Subcutaneous abdominal adipose tissue (tissue), 5 donors: ENCODE results near the gene NCK2.

ENCODE experiments used
- H3K27ac ChIP-seq: one replicate; pipeline ENCODE4 v1.7.0; 2013; ENCODE audit warnings: low read depth, mild to moderate bottlenecking, inconsistent platforms, low read length, moderate library complexity
- H3K27me3 ChIP-seq, 5 donors: one replicate each; pipeline ENCODE4 v1.7.0; 2013; ENCODE audit warnings: low read length in 5 of 5, inconsistent platforms in 1 of 5; ENCODE audit not compliant: control insufficient read depth in 5 of 5, insufficient read depth in 4 of 5
- H3K36me3 ChIP-seq, 5 donors: one replicate each; pipeline ENCODE4 v1.7.0; 2013; ENCODE audit warnings: low read length in 5 of 5; ENCODE audit not compliant: control insufficient read depth in 5 of 5, insufficient read depth in 5 of 5
- H3K4me1 ChIP-seq, 5 donors: one replicate each; pipeline ENCODE4 v1.7.0; 2013; ENCODE audit warnings: low read length in 5 of 5, mild to moderate bottlenecking in 3 of 5, moderate library complexity in 1 of 5; ENCODE audit not compliant: control insufficient read depth in 5 of 5, insufficient read depth in 5 of 5
- H3K4me3 ChIP-seq, 5 donors: one replicate each; pipeline ENCODE4 v1.7.0; 2013; ENCODE audit warnings: low read length in 5 of 5, low read depth in 1 of 5
- H3K9ac ChIP-seq, 5 donors: one replicate each; pipeline ENCODE4 v1.7.0; 2013; ENCODE audit warnings: low read length in 5 of 5, mild to moderate bottlenecking in 4 of 5, moderate library complexity in 3 of 5
- H3K9me3 ChIP-seq, 5 donors: one replicate each; pipeline ENCODE4 v1.7.0; 2013; ENCODE audit warnings: low read length in 5 of 5; ENCODE audit not compliant: control insufficient read depth in 5 of 5
- donor health status: healthy.
- donor health status: healthy.
- donor health status: healthy.
- donor health status: healthy.
- donor health status: healthy.

NCK2 gene

GRCh38 chr2:105746177-105747080 is 1.7 kb downstream of the NCK2 start:
- peak overlapping the region; percentile 10 for H3K27ac ChIP-seq
- H3K9ac ChIP-seq: peak overlapping the region in 4 of 5 donors; percentile 75 to 83 (median 77)
- no peaks in the 10 kb centered on the region for H3K27me3 ChIP-seq

DNA sequence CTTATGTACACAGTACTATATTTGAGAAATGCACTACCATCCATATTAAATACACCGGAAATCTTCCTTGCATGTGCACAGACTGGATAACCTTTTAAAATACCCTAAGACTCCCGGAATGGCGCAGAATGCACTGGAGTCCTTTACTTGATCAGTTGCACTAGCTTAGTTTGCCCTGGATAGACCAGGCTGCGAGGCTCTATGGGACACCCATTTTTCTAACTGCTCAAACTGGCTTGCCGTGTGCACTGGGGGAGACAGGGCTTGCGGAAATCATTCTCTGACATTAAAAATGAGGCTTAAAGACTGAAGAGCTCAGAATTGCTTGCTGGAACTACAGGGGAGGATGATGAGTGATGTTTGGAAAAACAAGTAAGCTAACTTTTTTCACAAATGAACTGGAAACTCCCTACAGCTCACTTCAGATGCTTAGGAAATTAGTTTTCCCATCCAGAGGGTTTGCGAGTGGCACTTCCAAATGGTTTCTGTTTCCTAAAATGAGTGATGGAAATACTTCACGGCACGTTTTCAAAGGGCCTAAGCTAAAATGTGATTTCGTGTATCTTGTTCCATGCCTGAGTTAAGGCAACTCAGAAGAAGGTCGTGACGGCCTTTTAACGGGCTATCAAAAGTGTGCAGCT is 2.7 kb downstream of the NCK2 start:
- Histone ChIP-seq H3K36me3 (no peaks in the 10 kb centered on the region), H3K27ac (no peak overlapping the region), H3K27me3 (no peaks in the 10 kb centered on the region), H3K4me3 (peak overlapping the region in 2 of 5 donors; percentile 79 to 83), H3K9ac (peak overlapping the region in 1 of 5 donors; percentile 21), H3K9me3 (no peaks in the 10 kb centered on the region), H3K4me1 (peaks cover 2 to 56% (median 42%) of the 10 kb centered on the region in 5 donors)

More at GRCh38 chr2:105746177-105747080, 1.7 kb downstream of the NCK2 start:
- H3K4me1 ChIP-seq: peaks cover 2 to 56% (median 42%) of the 10 kb centered on the region in 5 donors
- H3K36me3 ChIP-seq: no peaks in the 10 kb centered on the region
- peak overlapping the region; percentile 78 to 84 (median 83) for H3K4me3 ChIP-seq
- no peaks in the 10 kb centered on the region for H3K9me3 ChIP-seq

DNA sequence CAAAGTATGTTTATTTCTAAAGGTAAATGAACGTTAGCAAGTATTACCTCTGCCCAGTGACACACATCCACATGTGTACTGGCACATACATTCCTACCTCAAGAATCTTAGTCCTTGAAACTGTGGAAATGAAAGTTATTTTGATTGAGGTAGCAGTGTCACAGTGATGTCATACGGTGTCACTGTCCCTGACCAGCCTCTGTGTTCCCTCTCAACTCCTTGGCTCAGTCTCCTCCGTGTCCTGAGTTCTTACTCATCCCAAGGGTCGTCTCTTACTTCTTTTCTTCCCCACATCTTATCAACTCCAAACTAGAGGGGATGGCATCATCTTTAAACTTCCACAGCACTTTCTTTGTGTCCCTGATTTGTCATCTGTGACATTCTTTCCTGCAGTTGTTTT is 3.3 kb downstream of the NCK2 start:
- Histone ChIP-seq H3K27me3 (no peaks in the 10 kb centered on the region), H3K4me1 (peaks cover 2 to 58% (median 42%) of the 10 kb centered on the region in 5 donors), H3K4me3 (peak overlapping the region in 1 of 5 donors; percentile 30), H3K9me3 (no peaks in the 10 kb centered on the region), H3K36me3 (no peaks in the 10 kb centered on the region), H3K9ac (no peak overlapping the region), H3K27ac (no peak overlapping the region)

- no peaks in the 10 kb centered on the region for H3K36me3 ChIP-seq
- no peak overlapping the region for H3K9ac ChIP-seq
- peaks cover 2 to 62% (median 42%) of the 10 kb centered on the region in 5 donors for H3K4me1 ChIP-seq
- H3K4me3 ChIP-seq: no peak overlapping the region
- H3K27me3 ChIP-seq: no peaks in the 10 kb centered on the region
- H3K27ac ChIP-seq: no peak overlapping the region
- H3K9me3 ChIP-seq: no peaks in the 10 kb centered on the region
Observed at GRCh38 chr2:105748566-105748965, 3.9 kb downstream of the NCK2 start.

DNA sequence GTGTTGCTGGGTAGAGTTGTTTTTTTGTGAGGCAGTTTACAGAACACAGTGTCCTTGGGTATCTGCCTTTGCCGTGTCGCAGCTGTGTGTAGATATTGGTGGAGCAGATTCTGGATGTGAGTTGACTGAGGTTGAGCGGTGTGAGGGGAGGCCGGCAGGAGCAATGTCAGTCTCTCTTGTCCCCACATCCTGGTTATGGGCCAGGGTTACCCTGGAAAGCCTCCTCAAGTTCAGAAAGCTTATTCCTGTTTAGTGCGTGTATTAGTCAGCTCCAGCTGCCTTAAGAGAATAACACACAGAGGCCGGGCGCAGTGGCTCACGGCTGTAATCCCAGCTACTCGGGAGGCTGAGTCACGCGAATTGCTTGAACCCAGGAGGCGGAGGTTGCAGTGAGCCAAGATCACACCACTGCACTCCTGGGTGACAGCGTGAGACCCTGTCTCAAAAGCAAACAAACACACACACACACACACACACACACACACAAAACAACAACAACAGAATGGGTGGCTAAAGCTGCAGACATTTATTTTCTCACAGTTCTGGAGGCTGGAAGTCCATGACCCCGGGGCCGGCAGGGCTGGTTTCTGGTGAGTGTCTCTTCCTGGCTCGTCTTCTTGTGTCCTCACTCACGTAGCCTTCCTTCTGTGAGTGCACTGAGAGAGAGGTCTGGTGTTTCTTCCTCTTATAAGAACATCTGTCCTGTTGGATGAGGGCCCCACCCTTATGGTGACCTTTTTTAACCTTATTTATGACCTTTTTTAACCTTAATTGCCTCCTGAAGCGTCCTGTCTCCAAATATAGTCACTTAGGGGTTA is 5.1 kb downstream of the NCK2 start:
- H3K4me3 ChIP-seq: no peak overlapping the region
- no peak overlapping the region for H3K27ac ChIP-seq
- H3K27me3 ChIP-seq: no peaks in the 10 kb centered on the region
- no peaks in the 10 kb centered on the region for H3K36me3 ChIP-seq
- no peaks in the 10 kb centered on the region for H3K9me3 ChIP-seq
- no peak overlapping the region for H3K9ac ChIP-seq
- H3K4me1 ChIP-seq: peaks cover 2 to 66% (median 37%) of the 10 kb centered on the region in 5 donors

- H3K4me1 ChIP-seq: peaks cover 2 to 69% (median 39%) of the 10 kb centered on the region in 5 donors
- no peaks in the 10 kb centered on the region for H3K27me3 ChIP-seq
- H3K9me3 ChIP-seq: no peaks in the 10 kb centered on the region
- no peak overlapping the region for H3K9ac ChIP-seq
- H3K4me3 ChIP-seq: no peak overlapping the region
- no peak overlapping the region for H3K27ac ChIP-seq
- H3K36me3 ChIP-seq: no peaks in the 10 kb centered on the region
Observed at GRCh38 chr2:105750735-105751134, 6.0 kb downstream of the NCK2 start.

DNA sequence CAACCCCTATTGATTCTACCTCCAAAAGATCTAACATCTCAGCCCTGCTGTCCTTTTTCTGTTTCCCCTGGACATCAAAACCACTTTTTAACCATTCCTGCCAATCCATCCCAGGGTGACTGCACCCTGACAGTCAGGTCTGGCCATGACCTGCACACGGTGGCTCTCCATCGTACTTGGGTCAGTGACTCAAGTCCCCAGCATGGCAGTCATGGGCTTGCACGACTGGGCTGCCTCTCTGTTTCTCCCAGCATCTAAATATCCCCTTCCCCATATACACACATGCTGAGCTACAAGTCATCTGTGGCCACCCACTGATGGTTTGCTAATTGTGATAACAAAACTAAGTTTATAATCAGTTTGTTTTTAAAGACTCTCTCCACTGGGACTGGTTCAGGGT is 6.6 kb downstream of the NCK2 start:
- H3K9me3 ChIP-seq: no peaks in the 10 kb centered on the region
- H3K4me3 ChIP-seq: no peak overlapping the region
- no peak overlapping the region for H3K27ac ChIP-seq
- no peak overlapping the region for H3K9ac ChIP-seq
- H3K27me3 ChIP-seq: no peaks in the 10 kb centered on the region
- H3K4me1 ChIP-seq: peaks cover 4 to 69% (median 33%) of the 10 kb centered on the region in 5 donors
- H3K36me3 ChIP-seq: no peaks in the 10 kb centered on the region

GRCh38 chr2:105752691-105753358 is 8.1 kb downstream of the NCK2 start:
- Histone ChIP-seq H3K9ac (no peak overlapping the region), H3K4me3 (no peak overlapping the region), H3K9me3 (no peaks in the 10 kb centered on the region), H3K27ac (no peak overlapping the region), H3K4me1 (peaks cover 4 to 58% (median 18%) of the 10 kb centered on the region in 5 donors), H3K27me3 (no peaks in the 10 kb centered on the region), H3K36me3 (no peaks in the 10 kb centered on the region)

- Histone ChIP-seq H3K27me3 (no peaks in the 10 kb centered on the region), H3K9ac (no peak overlapping the region), H3K36me3 (no peaks in the 10 kb centered on the region), H3K4me1 (peaks cover 2 to 53% (median 18%) of the 10 kb centered on the region in 5 donors), H3K9me3 (no peaks in the 10 kb centered on the region), H3K4me3 (no peak overlapping the region), H3K27ac (no peak overlapping the region)
Observed at GRCh38 chr2:105753380-105753779, 8.7 kb downstream of the NCK2 start.
